Measurements from ENCODE around the gene PWP2. TPM values are rescaled to one million over a fixed set of nuclear protein-coding genes. Genes with fewer than 3 reads are reported as not detected.
"Not testable (repeated sequence)": the region's sequence is repeated elsewhere in the genome, so short reads cannot be mapped to it uniquely, and the experiment has no call there.

PWP2 gene
- total RNA-seq, 1 experiment from 2014 or later, result 10.1 TPM

GRCh38 chr21:44133715-44134057, 26.5 kb downstream of the PWP2 start:
- intact Hi-C loops (cut with micrococcal nuclease; ENCODE audit: unreplicated experiment); H3K27me3 ChIP-seq (replicated peaks; ENCODE audit: insufficient read depth, low read depth, low read length, poor library complexity); H3K4me3 ChIP-seq (ENCODE audit: low read depth, low read length, poor library complexity, severe bottlenecking); BruUV-seq (replicated peaks); H3K27ac ChIP-seq (ENCODE audit: low read depth, low read length, poor library complexity, severe bottlenecking); H3K4me1 ChIP-seq (ENCODE audit: insufficient read depth, low read length, poor library complexity, severe bottlenecking); CTCF ChIA-PET; DNase-seq (ENCODE audit: low spot score); H3K36me3 ChIP-seq (ENCODE audit: insufficient read depth, low read length, poor library complexity, severe bottlenecking); H3K9me3 ChIP-seq (ENCODE audit: low read depth, low read length, poor library complexity, severe bottlenecking); POLR2A ChIA-PET (ENCODE audit: low non-redundant PET): not testable (repeated sequence)

- POLR2A ChIA-PET (ENCODE audit: low non-redundant PET); BruUV-seq (replicated peaks); CTCF ChIA-PET: not testable (repeated sequence)
Observed at GRCh38 chr21:44134732-44135131, 27.5 kb downstream of the PWP2 start.

GRCh38 chr21:44138039-44138438, 30.8 kb downstream of the PWP2 start:
- POLR2A ChIA-PET (ENCODE audit: low non-redundant PET); H3K27ac ChIP-seq (ENCODE audit: low read depth, low read length, poor library complexity, severe bottlenecking); H3K27me3 ChIP-seq (replicated peaks; ENCODE audit: insufficient read depth, low read depth, low read length, poor library complexity); H3K9me3 ChIP-seq (ENCODE audit: low read depth, low read length, poor library complexity, severe bottlenecking); DNase-seq (ENCODE audit: low spot score); CTCF ChIA-PET; H3K4me3 ChIP-seq (ENCODE audit: low read depth, low read length, poor library complexity, severe bottlenecking); intact Hi-C loops (cut with micrococcal nuclease; ENCODE audit: unreplicated experiment); H3K4me1 ChIP-seq (ENCODE audit: insufficient read depth, low read length, poor library complexity, severe bottlenecking); BruUV-seq (replicated peaks); H3K36me3 ChIP-seq (ENCODE audit: insufficient read depth, low read length, poor library complexity, severe bottlenecking): not testable (repeated sequence)

More at GRCh38 chr21:44134732-44135131, 27.5 kb downstream of the PWP2 start:
- H3K4me3 ChIP-seq (ENCODE audit: low read depth, low read length, poor library complexity, severe bottlenecking); H3K9me3 ChIP-seq (ENCODE audit: low read depth, low read length, poor library complexity, severe bottlenecking); intact Hi-C loops (cut with micrococcal nuclease; ENCODE audit: unreplicated experiment); H3K27me3 ChIP-seq (replicated peaks; ENCODE audit: insufficient read depth, low read depth, low read length, poor library complexity); H3K4me1 ChIP-seq (ENCODE audit: insufficient read depth, low read length, poor library complexity, severe bottlenecking); H3K36me3 ChIP-seq (ENCODE audit: insufficient read depth, low read length, poor library complexity, severe bottlenecking); H3K27ac ChIP-seq (ENCODE audit: low read depth, low read length, poor library complexity, severe bottlenecking); DNase-seq (ENCODE audit: low spot score): not testable (repeated sequence)

GRCh38 chr21:44139787-44140551, 32.8 kb downstream of the PWP2 start:
- not testable (repeated sequence) for DNase-seq (ENCODE audit: low spot score)

GRCh38 chr21:44140552-44140932, 33.3 kb downstream of the PWP2 start:
- H3K4me1 ChIP-seq (ENCODE audit: insufficient read depth, low read length, poor library complexity, severe bottlenecking); POLR2A ChIA-PET (ENCODE audit: low non-redundant PET); DNase-seq (ENCODE audit: low spot score); H3K36me3 ChIP-seq (ENCODE audit: insufficient read depth, low read length, poor library complexity, severe bottlenecking); H3K4me3 ChIP-seq (ENCODE audit: low read depth, low read length, poor library complexity, severe bottlenecking); H3K9me3 ChIP-seq (ENCODE audit: low read depth, low read length, poor library complexity, severe bottlenecking); BruUV-seq (replicated peaks); intact Hi-C loops (cut with micrococcal nuclease; ENCODE audit: unreplicated experiment); H3K27me3 ChIP-seq (replicated peaks; ENCODE audit: insufficient read depth, low read depth, low read length, poor library complexity); CTCF ChIA-PET; H3K27ac ChIP-seq (ENCODE audit: low read depth, low read length, poor library complexity, severe bottlenecking): not testable (repeated sequence)

More at GRCh38 chr21:44139787-44140551, 32.8 kb downstream of the PWP2 start:
- H3K9me3 ChIP-seq (ENCODE audit: low read depth, low read length, poor library complexity, severe bottlenecking); POLR2A ChIA-PET (ENCODE audit: low non-redundant PET); H3K27me3 ChIP-seq (replicated peaks; ENCODE audit: insufficient read depth, low read depth, low read length, poor library complexity); H3K36me3 ChIP-seq (ENCODE audit: insufficient read depth, low read length, poor library complexity, severe bottlenecking); H3K27ac ChIP-seq (ENCODE audit: low read depth, low read length, poor library complexity, severe bottlenecking); BruUV-seq (replicated peaks); CTCF ChIA-PET; H3K4me3 ChIP-seq (ENCODE audit: low read depth, low read length, poor library complexity, severe bottlenecking); intact Hi-C loops (cut with micrococcal nuclease; ENCODE audit: unreplicated experiment); H3K4me1 ChIP-seq (ENCODE audit: insufficient read depth, low read length, poor library complexity, severe bottlenecking): not testable (repeated sequence)

GRCh38 chr21:44142470-44142869, 35.3 kb downstream of the PWP2 start:
- not testable (repeated sequence) for BruUV-seq (replicated peaks); DNase-seq (ENCODE audit: low spot score); H3K27me3 ChIP-seq (replicated peaks; ENCODE audit: insufficient read depth, low read depth, low read length, poor library complexity)

GRCh38 chr21:44143380-44143779, 36.2 kb downstream of the PWP2 start:
- BruUV-seq (replicated peaks); H3K36me3 ChIP-seq (ENCODE audit: insufficient read depth, low read length, poor library complexity, severe bottlenecking); POLR2A ChIA-PET (ENCODE audit: low non-redundant PET); H3K27ac ChIP-seq (ENCODE audit: low read depth, low read length, poor library complexity, severe bottlenecking); CTCF ChIA-PET; DNase-seq (ENCODE audit: low spot score); H3K9me3 ChIP-seq (ENCODE audit: low read depth, low read length, poor library complexity, severe bottlenecking); H3K4me1 ChIP-seq (ENCODE audit: insufficient read depth, low read length, poor library complexity, severe bottlenecking); intact Hi-C loops (cut with micrococcal nuclease; ENCODE audit: unreplicated experiment); H3K27me3 ChIP-seq (replicated peaks; ENCODE audit: insufficient read depth, low read depth, low read length, poor library complexity); H3K4me3 ChIP-seq (ENCODE audit: low read depth, low read length, poor library complexity, severe bottlenecking): not testable (repeated sequence)

More at GRCh38 chr21:44142470-44142869, 35.3 kb downstream of the PWP2 start:
- H3K4me3 ChIP-seq (ENCODE audit: low read depth, low read length, poor library complexity, severe bottlenecking); H3K4me1 ChIP-seq (ENCODE audit: insufficient read depth, low read length, poor library complexity, severe bottlenecking); intact Hi-C loops (cut with micrococcal nuclease; ENCODE audit: unreplicated experiment); H3K9me3 ChIP-seq (ENCODE audit: low read depth, low read length, poor library complexity, severe bottlenecking); POLR2A ChIA-PET (ENCODE audit: low non-redundant PET); H3K36me3 ChIP-seq (ENCODE audit: insufficient read depth, low read length, poor library complexity, severe bottlenecking); CTCF ChIA-PET; H3K27ac ChIP-seq (ENCODE audit: low read depth, low read length, poor library complexity, severe bottlenecking): not testable (repeated sequence)

GRCh38 chr21:44143996-44144395, 36.8 kb downstream of the PWP2 start:
- H3K9me3 ChIP-seq (ENCODE audit: low read depth, low read length, poor library complexity, severe bottlenecking); H3K4me3 ChIP-seq (ENCODE audit: low read depth, low read length, poor library complexity, severe bottlenecking); H3K36me3 ChIP-seq (ENCODE audit: insufficient read depth, low read length, poor library complexity, severe bottlenecking); BruUV-seq (replicated peaks); H3K4me1 ChIP-seq (ENCODE audit: insufficient read depth, low read length, poor library complexity, severe bottlenecking); intact Hi-C loops (cut with micrococcal nuclease; ENCODE audit: unreplicated experiment); POLR2A ChIA-PET (ENCODE audit: low non-redundant PET); CTCF ChIA-PET; H3K27me3 ChIP-seq (replicated peaks; ENCODE audit: insufficient read depth, low read depth, low read length, poor library complexity); H3K27ac ChIP-seq (ENCODE audit: low read depth, low read length, poor library complexity, severe bottlenecking); DNase-seq (ENCODE audit: low spot score): not testable (repeated sequence)
